ENCODE data around the gene FLCN. TPM values are rescaled to one million over a fixed set of nuclear protein-coding genes. Genes with fewer than 3 reads are reported as not detected.
"Not testable (repeated sequence)": the region's sequence is repeated elsewhere in the genome, so short reads cannot be mapped to it uniquely, and the experiment has no call there.

The FLCN gene
- total RNA-seq, 1 experiment from 2014 or later, result 25.6 TPM

GRCh38 chr17:17279316-17279715 is 42.3 kb upstream of the FLCN start:
- H3K27me3 Mint-ChIP-seq (ENCODE audit: insufficient read depth, unreplicated experiment), result no peaks in the 10 kb centered on the region
- H3K9me3 Mint-ChIP-seq (ENCODE audit: unreplicated experiment), result no peaks in the 10 kb centered on the region
- peak overlapping the region; percentile 94 for H3K4me3 Mint-ChIP-seq (ENCODE audit: unreplicated experiment)
- H3K4me1 Mint-ChIP-seq (ENCODE audit: insufficient read depth, unreplicated experiment), result peaks cover 21% of the 10 kb centered on the region
- no peak for DNase-seq (ENCODE audit: unreplicated experiment)
- TSS peak; percentile 57 for BruUV-seq (replicated peaks)
- no peak for TF ChIP-seq CTCF (IDR thresholded peaks at IDR 0.05; ENCODE audit: unreplicated experiment)
- H3K36me3 Mint-ChIP-seq (ENCODE audit: insufficient read depth, unreplicated experiment), result peaks cover 31% of the 10 kb centered on the region
- intact Hi-C loops (cut with micrococcal nuclease), result no loop called here
- CTCF ChIA-PET, result interaction anchor here (0.6 to 1.1 kb wide), 3 partner anchors 10 to 20 kb away, joined by 3 read pairs; no protein-coding TSS in a partner anchor
- H3K27ac Mint-ChIP-seq (ENCODE audit: low read depth, unreplicated experiment), result no peak overlapping the region
- POLR2A ChIA-PET, result interaction anchor here (0.8 to 2.2 kb wide), 3 partner anchors 10 to 21 kb away, joined by 3 to 7 read pairs (median 4); no protein-coding TSS in a partner anchor

GRCh38 chr17:17277431-17277830 is 40.5 kb upstream of the FLCN start:
- intact Hi-C loops (cut with micrococcal nuclease); BruUV-seq (replicated peaks); H3K9me3 Mint-ChIP-seq (ENCODE audit: unreplicated experiment); H3K27ac Mint-ChIP-seq (ENCODE audit: low read depth, unreplicated experiment); H3K27me3 Mint-ChIP-seq (ENCODE audit: insufficient read depth, unreplicated experiment); DNase-seq (ENCODE audit: unreplicated experiment); H3K4me3 Mint-ChIP-seq (ENCODE audit: unreplicated experiment): not testable (repeated sequence)
- Mint-ChIP-seq H3K36me3 (ENCODE audit: insufficient read depth, unreplicated experiment) (peaks cover 49% of the 10 kb centered on the region), H3K4me1 (ENCODE audit: insufficient read depth, unreplicated experiment) (peaks cover 21% of the 10 kb centered on the region)
- POLR2A ChIA-PET, result interaction anchor here (0.7 kb wide), 1 partner anchor 297 kb away, joined by 3 read pairs; no protein-coding TSS in a partner anchor
- CTCF ChIA-PET, result interaction anchor here (0.7 kb wide), 1 partner anchor 666 kb away, joined by 6 read pairs; no protein-coding TSS in a partner anchor

DNA sequence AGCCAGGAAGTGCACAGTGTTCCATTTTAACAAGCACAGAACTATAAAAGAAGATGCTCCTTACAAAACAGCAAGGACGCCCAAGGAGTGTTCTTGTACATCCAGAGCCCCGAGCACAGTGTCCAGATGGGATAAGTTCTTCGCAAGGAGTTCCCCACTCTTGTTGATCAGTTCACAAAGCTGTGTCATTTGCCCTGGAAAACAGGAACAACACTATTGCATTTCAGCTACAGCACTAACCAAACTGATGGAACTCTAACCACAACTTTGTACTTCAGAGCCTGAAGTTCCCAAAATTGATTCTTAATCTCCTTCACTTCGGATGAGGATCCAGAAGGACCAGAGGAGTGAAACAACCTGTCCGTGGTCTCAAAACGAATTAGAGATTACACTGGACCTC is 39.0 kb upstream of the FLCN start:
- BruUV-seq (replicated peaks), result no TSS peak
- no peaks in the 10 kb centered on the region for H3K9me3 Mint-ChIP-seq (ENCODE audit: unreplicated experiment)
- ChIA-PET POLR2A (interaction anchor here (0.6 to 1.4 kb wide), 3 partner anchors 36 to 127 kb away, joined by 3 to 5 read pairs (median 3); partner anchors contain the start of gene FLCN), CTCF (interaction anchor here (1.4 kb wide), 1 partner anchor 37 kb away, joined by 4 read pairs; no protein-coding TSS in a partner anchor)
- DNase-seq (ENCODE audit: unreplicated experiment), result no peak
- no peaks in the 10 kb centered on the region for H3K27me3 Mint-ChIP-seq (ENCODE audit: insufficient read depth, unreplicated experiment)
- intact Hi-C loops (cut with micrococcal nuclease), result no loop called here
- H3K27ac Mint-ChIP-seq (ENCODE audit: low read depth, unreplicated experiment), result no peak overlapping the region
- no peak overlapping the region for H3K4me3 Mint-ChIP-seq (ENCODE audit: unreplicated experiment)
- H3K36me3 Mint-ChIP-seq (ENCODE audit: insufficient read depth, unreplicated experiment), result peaks cover 60% of the 10 kb centered on the region
- TF ChIP-seq CTCF (IDR thresholded peaks at IDR 0.05; ENCODE audit: unreplicated experiment), result no peak
- H3K4me1 Mint-ChIP-seq (ENCODE audit: insufficient read depth, unreplicated experiment), result peaks cover 12% of the 10 kb centered on the region

DNA sequence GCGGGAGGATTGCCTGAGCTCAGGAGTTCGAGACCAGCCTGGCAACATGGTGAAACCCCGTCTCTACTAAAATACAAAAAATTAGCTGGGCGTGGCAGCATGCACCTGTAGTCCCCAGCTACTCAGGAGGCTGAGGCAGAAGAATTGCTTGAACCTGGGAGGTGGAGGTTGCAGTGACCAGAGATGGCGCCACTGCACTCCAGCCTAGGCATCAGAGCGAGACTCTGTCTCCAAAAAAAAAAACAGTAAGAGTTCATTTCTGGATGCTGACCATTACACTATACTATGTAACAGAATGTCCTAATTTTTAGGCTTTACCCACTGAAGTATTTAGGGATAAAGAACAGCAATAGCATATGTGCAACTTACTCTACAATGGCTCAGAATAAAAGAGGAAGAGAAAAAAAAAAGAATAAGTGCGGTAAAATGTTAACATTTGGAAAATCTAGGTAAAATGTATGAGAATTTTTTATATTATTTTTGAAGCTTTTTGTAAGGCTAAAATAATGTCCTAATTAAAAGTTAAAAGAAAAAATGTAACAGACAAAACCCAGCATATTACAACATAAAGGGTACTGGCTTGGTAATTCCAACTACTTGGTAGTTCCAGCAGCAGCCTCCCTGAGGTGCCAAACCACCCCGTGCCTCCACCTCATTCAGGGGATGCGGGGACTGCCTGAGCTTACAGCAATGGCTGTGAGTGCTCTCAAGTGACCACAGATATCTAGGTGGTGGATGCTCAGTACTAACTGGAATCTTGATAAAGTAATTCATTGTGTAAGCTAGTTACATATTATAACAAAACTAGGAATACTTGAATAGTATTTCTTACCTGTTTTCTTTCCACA is 33.2 kb upstream of the FLCN start:
- H3K9me3 Mint-ChIP-seq (ENCODE audit: unreplicated experiment), result no peaks in the 10 kb centered on the region
- H3K36me3 Mint-ChIP-seq (ENCODE audit: insufficient read depth, unreplicated experiment), result peaks cover 91% of the 10 kb centered on the region
- ChIA-PET POLR2A (interaction anchor here (1.0 to 1.9 kb wide), 3 partner anchors 9 to 24 kb away, joined by 3 to 5 read pairs (median 4); partner anchors contain the start of gene COPS3), CTCF (interaction anchor here (0.6 to 1.4 kb wide), 8 partner anchors 8 to 241 kb away, joined by 3 to 9 read pairs (median 3); no protein-coding TSS in a partner anchor)
- H3K4me3 Mint-ChIP-seq (ENCODE audit: unreplicated experiment), result no peak overlapping the region
- no peaks in the 10 kb centered on the region for H3K4me1 Mint-ChIP-seq (ENCODE audit: insufficient read depth, unreplicated experiment)
- H3K27ac Mint-ChIP-seq (ENCODE audit: low read depth, unreplicated experiment), result peak overlapping the region; percentile 64
- no TSS peak for BruUV-seq (replicated peaks)
- peak; percentile 35 for TF ChIP-seq CTCF (IDR thresholded peaks at IDR 0.05; ENCODE audit: unreplicated experiment)
- intact Hi-C loops (cut with micrococcal nuclease), result no loop called here
- no peaks in the 10 kb centered on the region for H3K27me3 Mint-ChIP-seq (ENCODE audit: insufficient read depth, unreplicated experiment)
- peak; percentile 16 for DNase-seq (ENCODE audit: unreplicated experiment)
